Midbrain (tissue), 1 donor: ENCODE data around the gene AFF3.

Source experiments
- DNase-seq: peaks from one replicate; lab custom pipeline; 2025; lab: John Stamatoyannopoulos, UW

AFF3 gene

GRCh38 chr2:99881901-99882591, 260.3 kb downstream of the AFF3 start:
- no peak for DNase-seq

DNA sequence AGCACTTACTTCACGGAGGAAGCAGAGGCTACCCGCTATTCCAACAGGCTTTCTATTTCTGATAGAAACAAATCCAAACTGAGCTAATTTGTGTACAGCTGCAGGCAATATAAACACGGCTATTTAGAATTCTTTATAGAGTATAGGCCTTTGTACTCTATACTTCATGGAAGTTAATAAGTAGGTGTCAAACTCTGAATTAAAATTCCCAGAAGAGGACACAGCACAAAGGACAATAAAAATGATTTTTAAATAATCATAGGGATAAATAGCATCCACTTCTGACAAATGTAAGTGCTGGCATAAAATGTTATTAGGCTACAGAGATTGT, 261.5 kb downstream of the AFF3 start:
- DNase-seq, result no peak

- no peak for DNase-seq
These were observed 262.0 kb downstream of the AFF3 start for GRCh38 chr2:99880148-99880963.

DNA sequence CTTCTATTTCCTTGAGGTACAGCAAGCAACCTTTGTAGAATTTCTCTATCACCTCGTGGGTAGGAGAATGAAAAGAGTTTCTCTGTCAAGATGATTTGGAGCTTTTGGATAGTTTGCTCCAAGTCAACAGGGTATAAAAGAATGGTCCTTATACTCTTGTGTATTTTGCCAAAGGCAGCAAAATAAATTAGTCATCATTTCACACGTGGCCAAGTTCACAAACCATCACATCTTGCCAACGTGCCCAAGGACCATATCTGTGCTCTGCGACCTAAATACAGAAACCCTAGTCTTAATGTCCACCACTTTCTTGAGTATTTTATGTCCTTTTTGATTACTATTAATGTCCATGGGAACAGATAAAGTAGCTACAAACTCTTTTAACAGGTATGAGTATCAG, 262.9 kb downstream of the AFF3 start:
- no peak for DNase-seq

DNA sequence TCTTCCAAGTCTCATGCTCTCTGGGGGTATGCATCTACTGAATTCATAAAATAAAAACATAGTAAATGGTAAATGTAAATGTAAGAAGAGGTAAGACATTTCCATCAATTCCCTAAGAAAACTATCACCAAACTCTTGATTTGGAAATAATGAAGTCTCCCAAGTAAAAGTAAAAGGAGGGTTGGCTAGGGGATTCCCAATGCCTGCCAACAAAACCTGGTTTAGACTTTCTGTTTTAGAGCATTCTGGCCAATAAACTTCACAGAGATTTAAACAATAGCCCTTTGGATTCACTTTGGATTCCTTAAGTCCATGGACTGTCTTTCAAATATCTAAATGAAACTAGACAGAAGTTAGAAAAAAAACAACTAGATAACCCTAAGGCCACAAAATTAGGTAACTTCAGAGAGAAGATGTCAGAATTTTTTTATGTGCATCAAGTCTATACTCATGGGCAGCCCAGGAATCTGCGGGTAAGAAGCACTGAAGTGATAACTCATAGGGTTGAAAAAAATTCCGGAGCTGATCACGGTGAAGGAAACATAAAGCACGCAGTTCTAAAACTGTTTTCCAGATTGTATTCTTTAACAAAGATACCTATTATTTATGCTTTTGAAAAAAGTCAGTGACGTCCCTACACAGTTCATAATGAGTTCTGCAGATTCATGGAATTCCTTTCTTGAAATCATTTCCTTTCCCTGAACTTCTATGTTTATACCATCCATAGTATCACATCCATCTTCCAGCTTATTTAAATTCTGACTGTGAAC, 263.6 kb downstream of the AFF3 start:
- DNase-seq, result no peak

GRCh38 chr2:99877963-99878362, 264.4 kb downstream of the AFF3 start:
- DNase-seq, result no peak

DNA sequence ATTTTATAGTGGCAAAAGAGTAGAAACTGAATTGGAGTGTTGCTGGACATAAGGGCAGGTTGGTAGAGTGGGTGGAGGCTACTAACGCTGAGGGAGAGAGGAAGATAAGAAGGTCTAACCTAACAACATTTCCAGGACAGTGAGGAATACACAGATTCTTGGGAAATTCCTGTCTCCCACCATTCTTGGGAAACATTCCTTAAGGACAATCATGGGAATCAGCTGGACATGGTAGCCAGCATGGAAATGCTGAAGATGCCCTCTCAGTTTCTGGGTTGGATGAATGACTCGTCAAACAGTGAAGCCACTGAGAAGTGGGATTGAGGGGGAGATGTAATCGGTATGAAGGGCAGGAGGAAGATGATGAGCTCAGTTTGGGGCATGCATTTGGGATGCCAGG, 265.4 kb downstream of the AFF3 start:
- DNase-seq, result no peak

DNA sequence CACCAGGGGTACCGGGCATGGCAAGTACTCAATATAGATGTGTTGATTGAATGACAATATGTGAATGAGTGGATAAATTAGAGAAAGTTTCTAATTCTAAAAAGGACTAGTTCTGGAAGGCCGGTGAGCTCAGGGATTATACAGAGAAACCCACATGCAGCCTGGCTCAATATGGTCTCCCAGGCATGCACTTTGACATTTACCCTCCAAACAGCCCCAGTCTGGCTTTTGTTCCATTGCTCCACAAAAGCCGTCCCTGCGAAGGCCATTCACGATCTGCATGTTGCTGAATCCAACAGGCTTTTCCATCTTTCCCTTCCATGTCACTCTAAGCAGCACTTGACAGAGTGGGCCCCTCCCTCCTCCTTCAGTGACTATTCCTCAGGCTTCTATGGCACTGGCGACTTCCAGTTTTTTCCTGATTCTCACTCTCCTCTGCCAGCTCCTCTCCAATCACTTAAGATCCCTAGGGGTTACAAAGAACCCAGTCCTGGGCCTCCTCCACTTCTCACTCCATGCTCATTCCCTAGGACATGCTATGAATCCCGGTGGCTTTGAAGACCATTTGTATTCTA, 266.7 kb downstream of the AFF3 start:
- DNase-seq, result no peak

- DNase-seq, result no peak
These were observed 274.1 kb downstream of the AFF3 start for GRCh38 chr2:99868260-99868659.

- DNase-seq, result no peak
These were observed 274.6 kb downstream of the AFF3 start for GRCh38 chr2:99867770-99868169.

GRCh38 chr2:99865818-99866676, 276.3 kb downstream of the AFF3 start:
- DNase-seq, result no peak

- DNase-seq, result no peak
These were observed 277.5 kb downstream of the AFF3 start for GRCh38 chr2:99864561-99865553.

- no peak for DNase-seq
These were observed 278.5 kb downstream of the AFF3 start for GRCh38 chr2:99863903-99864270.

DNA sequence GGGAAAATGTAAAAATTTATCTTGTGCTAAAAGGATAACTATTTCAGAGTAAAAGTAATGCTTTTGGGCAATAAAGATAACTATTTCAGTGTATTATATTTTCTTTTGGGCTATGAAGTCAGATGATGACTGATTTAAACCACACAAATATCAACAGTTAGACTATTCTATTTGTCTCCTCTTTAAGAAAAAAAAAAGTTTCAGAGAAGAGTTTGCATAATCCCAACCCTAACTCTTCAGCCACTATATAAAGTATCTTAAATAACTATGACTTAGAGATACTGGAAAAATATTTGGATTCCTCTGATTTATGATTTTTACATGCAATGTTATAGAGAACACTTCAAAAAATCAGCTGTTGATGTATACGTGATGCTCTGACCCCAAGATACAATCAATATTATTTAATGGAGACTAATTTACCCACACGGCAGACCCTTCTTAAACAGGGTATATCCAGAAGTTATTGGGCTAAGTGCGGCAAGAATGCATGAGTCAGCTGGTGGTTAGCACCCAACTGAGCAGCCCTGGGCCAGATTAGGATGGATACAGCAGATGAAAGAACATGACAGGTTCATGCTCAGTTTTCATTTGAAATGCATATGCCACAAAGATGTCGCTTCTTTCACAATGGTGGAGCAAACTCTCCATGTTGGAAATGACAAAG, 279.0 kb downstream of the AFF3 start:
- DNase-seq, result no peak

GRCh38 chr2:99862566-99862965, 279.8 kb downstream of the AFF3 start:
- no peak for DNase-seq

DNA sequence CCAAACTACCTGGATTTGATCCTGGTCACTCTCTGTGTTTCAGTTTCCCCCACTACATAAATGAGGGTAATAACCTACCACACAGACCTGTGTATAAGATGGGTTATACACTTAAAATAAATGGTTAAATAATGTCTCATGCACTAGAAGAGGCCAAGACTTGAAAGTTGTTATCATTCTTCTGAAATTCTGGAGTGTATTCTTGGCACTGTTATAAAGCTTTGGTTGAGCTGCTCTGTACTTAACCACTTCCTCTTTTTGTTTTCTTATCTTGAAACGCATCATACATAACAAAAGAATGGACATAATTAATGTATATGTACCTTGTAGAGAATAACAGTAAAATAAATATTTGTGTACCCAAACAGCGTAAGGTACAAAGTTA, 281.0 kb downstream of the AFF3 start:
- no peak for DNase-seq

GRCh38 chr2:99860720-99861375, 281.5 kb downstream of the AFF3 start:
- DNase-seq, result no peak

- DNase-seq, result no peak
These were observed 283.3 kb downstream of the AFF3 start for GRCh38 chr2:99858951-99859596.
